ENCODE data around the gene RAPGEFL1. TPM values are rescaled to one million over a fixed set of nuclear protein-coding genes. Genes with fewer than 3 reads are reported as not detected.

The RAPGEFL1 gene
- total RNA-seq, 1 donor from 2014 or later, result 7.0 TPM

DNA sequence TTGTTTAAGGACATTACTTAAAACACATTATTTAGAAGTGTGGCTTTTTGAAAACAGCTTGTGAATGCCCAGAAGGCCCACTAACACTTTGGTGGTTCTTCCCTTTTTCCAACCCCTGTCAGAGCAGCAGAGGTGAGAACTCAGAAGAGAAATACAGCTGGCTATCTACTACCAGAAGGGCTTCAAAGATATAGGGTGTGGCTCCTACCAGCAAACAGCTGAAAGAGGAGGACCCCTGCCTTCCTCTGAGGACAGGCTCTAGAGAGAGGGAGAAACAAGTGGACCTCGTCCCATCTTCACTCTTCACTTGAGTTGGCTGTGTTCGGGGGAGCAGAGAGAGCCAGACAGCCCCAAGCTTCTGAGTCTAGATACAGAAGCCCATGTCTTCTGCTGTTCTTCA, 6.9 kb upstream of the RAPGEFL1 start:
- Mint-ChIP-seq H3K27me3 (no peaks in the 10 kb centered on the region), H3K4me3 (no peak overlapping the region), H3K36me3 (ENCODE audit: low read depth) (peaks cover 84% of the 10 kb centered on the region), H3K9me3 (no peaks in the 10 kb centered on the region), H3K27ac (no peak overlapping the region), H3K4me1 (no peaks in the 10 kb centered on the region)
- intact Hi-C loops (cut with micrococcal nuclease), result no loop called here
- POLR2A ChIA-PET, result interaction anchor here (0.5 kb wide), 1 partner anchor 126 kb away, joined by 3 read pairs; no protein-coding TSS in a partner anchor
- CTCF ChIA-PET, result interaction anchor here (1.3 kb wide), 1 partner anchor 57 kb away, joined by 8 read pairs; no protein-coding TSS in a partner anchor
- DNase-seq, result no peak
- ATAC-seq (ENCODE audit: low read depth), result no peak
- TF ChIP-seq, protein P1, sequence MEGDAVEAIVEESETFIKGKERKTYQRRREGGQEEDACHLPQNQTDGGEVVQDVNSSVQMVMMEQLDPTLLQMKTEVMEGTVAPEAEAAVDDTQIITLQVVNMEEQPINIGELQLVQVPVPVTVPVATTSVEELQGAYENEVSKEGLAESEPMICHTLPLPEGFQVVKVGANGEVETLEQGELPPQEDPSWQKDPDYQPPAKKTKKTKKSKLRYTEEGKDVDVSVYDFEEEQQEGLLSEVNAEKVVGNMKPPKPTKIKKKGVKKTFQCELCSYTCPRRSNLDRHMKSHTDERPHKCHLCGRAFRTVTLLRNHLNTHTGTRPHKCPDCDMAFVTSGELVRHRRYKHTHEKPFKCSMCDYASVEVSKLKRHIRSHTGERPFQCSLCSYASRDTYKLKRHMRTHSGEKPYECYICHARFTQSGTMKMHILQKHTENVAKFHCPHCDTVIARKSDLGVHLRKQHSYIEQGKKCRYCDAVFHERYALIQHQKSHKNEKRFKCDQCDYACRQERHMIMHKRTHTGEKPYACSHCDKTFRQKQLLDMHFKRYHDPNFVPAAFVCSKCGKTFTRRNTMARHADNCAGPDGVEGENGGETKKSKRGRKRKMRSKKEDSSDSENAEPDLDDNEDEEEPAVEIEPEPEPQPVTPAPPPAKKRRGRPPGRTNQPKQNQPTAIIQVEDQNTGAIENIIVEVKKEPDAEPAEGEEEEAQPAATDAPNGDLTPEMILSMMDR (IDR thresholded peaks at IDR 0.05), result no peak

GRCh38 chr17:40171750-40172149, 5.5 kb upstream of the RAPGEFL1 start:
- H3K36me3 Mint-ChIP-seq (ENCODE audit: low read depth), result peaks cover 78% of the 10 kb centered on the region
- TF ChIP-seq, protein P1 (IDR thresholded peaks at IDR 0.05), result no peak
- H3K4me1 Mint-ChIP-seq, result peaks cover 2% of the 10 kb centered on the region
- H3K27ac Mint-ChIP-seq, result no peak overlapping the region
- H3K4me3 Mint-ChIP-seq, result no peak overlapping the region
- no peaks in the 10 kb centered on the region for H3K27me3 Mint-ChIP-seq
- intact Hi-C loops (cut with micrococcal nuclease), result no loop called here
- CTCF ChIA-PET, result no interaction called here
- DNase-seq, result no peak
- no peaks in the 10 kb centered on the region for H3K9me3 Mint-ChIP-seq
- no peak for ATAC-seq (ENCODE audit: low read depth)
- POLR2A ChIA-PET, result no interaction called here

DNA sequence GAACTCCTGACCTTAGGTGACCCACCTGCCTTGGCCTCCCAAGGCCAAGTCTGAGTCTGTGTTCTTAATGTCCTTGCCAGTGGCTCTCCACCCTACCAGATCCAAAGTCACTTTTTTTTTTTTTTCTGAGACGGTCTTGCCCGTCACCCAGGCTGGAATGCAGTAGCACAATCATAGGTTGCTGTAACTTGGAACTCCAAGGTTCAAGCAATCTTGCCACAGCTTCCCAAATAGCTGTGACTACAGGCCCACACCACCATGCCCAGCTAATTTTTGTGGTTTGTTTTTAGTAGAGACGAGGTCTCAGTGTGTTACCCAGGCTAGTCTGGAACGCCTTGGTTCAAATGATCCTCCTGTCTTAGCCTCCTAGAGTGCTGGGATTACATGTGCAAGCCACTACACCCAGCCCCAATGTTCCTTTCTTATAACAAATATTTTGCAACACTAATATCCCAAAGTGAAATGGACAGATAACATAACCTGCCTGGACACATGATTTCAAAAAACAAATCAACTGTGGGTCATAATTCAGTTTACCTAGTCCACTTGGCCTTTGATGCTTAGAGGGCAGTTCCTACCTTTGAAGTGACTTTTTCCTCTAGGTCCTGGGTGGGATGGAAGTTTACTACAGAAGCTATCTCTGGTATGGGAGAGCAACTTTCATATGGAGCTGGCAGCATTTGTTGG, 4.0 kb upstream of the RAPGEFL1 start:
- Mint-ChIP-seq H3K27me3 (no peaks in the 10 kb centered on the region), H3K4me1 (peaks cover 7% of the 10 kb centered on the region), H3K9me3 (no peaks in the 10 kb centered on the region), H3K27ac (no peak overlapping the region), H3K36me3 (ENCODE audit: low read depth) (peaks cover 63% of the 10 kb centered on the region), H3K4me3 (no peak overlapping the region)
- ChIA-PET CTCF (interaction anchor here (0.7 kb wide), 1 partner anchor 552 kb away, joined by 3 read pairs; no protein-coding TSS in a partner anchor), POLR2A (interaction anchor here (0.6 to 1.8 kb wide), 5 partner anchors 10 to 129 kb away, joined by 3 to 6 read pairs (median 3); no protein-coding TSS in a partner anchor)
- DNase-seq (no peak), ATAC-seq (ENCODE audit: low read depth) (no peak)
- intact Hi-C loops (cut with micrococcal nuclease), result no loop called here
- TF ChIP-seq, protein P1 (IDR thresholded peaks at IDR 0.05), result no peak

DNA sequence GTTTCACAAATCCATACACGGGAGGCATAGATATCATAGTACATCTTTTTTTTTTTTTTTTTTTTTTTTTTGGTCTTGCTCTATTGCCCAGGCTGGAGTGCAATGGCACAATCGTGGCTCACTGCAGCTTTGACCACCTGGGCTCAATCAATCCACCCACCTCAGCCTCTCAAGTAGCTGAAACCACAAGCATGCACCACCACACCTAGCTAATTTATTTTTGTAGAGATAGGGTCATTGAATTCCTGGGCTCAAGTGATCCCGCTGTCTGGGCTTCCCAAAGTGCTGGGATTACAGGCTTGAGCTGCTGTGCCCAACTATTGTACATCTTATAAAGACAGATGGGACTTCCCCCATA, 3.5 kb upstream of the RAPGEFL1 start:
- Mint-ChIP-seq H3K27me3 (no peaks in the 10 kb centered on the region), H3K9me3 (no peaks in the 10 kb centered on the region), H3K4me1 (peaks cover 10% of the 10 kb centered on the region), H3K4me3 (no peak overlapping the region), H3K36me3 (ENCODE audit: low read depth) (peaks cover 58% of the 10 kb centered on the region), H3K27ac (no peak overlapping the region)
- TF ChIP-seq, protein P1 (IDR thresholded peaks at IDR 0.05), result no peak
- ATAC-seq (ENCODE audit: low read depth) (no peak), DNase-seq (no peak)
- CTCF ChIA-PET, result interaction anchor here (0.7 kb wide), 2 partner anchors 536 to 552 kb away, joined by 3 read pairs; no protein-coding TSS in a partner anchor
- intact Hi-C loops (cut with micrococcal nuclease), result no loop called here
- POLR2A ChIA-PET, result interaction anchor here (0.6 to 1.8 kb wide), 4 partner anchors 10 to 130 kb away, joined by 3 to 6 read pairs (median 4); no protein-coding TSS in a partner anchor

DNA sequence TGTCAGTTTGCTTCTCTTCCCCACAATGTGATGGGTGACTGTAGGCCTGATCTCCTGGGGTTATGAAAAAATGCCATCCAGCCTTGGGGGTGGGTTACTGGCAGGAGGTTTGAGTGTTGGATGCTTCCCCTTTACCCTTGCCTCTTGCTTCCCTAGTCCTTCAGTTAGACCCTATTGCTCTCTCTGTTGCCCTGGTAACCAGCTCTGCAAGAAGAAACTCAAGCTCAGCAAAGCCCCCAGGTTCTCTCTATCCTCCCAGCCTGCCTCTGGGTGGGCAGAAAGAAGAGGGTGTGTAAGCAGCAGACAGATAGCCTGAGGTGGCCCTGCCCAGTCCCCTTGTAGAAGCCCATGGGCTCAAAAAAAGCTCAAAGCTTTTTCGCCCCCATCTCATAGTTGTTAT, 2.8 kb upstream of the RAPGEFL1 start:
- no peaks in the 10 kb centered on the region for H3K9me3 Mint-ChIP-seq
- TF ChIP-seq, protein P1 (IDR thresholded peaks at IDR 0.05), result no peak
- H3K36me3 Mint-ChIP-seq (ENCODE audit: low read depth), result peaks cover 51% of the 10 kb centered on the region
- H3K4me3 Mint-ChIP-seq, result no peak overlapping the region
- ChIA-PET CTCF (interaction anchor here (0.7 kb wide), 1 partner anchor 537 kb away, joined by 3 read pairs; no protein-coding TSS in a partner anchor), POLR2A (interaction anchor here (0.7 to 1.8 kb wide), 3 partner anchors 16 to 61 kb away, joined by 3 to 5 read pairs (median 3); no protein-coding TSS in a partner anchor)
- peaks cover 10% of the 10 kb centered on the region for H3K4me1 Mint-ChIP-seq
- no peaks in the 10 kb centered on the region for H3K27me3 Mint-ChIP-seq
- ATAC-seq (ENCODE audit: low read depth) (no peak), DNase-seq (no peak)
- H3K27ac Mint-ChIP-seq, result no peak overlapping the region
- intact Hi-C loops (cut with micrococcal nuclease), result no loop called here
